Astrocyte (in vitro differentiated cells and primary cell): ENCODE results near the gene DYRK1A. TPM values are rescaled to one million over a fixed set of nuclear protein-coding genes. Genes with fewer than 3 reads are reported as not detected.

Experiments
- DNase-seq: peaks from one replicate; pipeline ENCODE4 v3.0.0-alpha.2; 2010; ENCODE audit warnings: low read depth
- FAIRE-seq: peaks from 2 replicates; lab custom pipeline; 2011; peaks lifted over from hg19 to GRCh38; lab: Jason Lieb, UNC
- H2AFZ ChIP-seq: 2 replicates; pipeline ENCODE4 v1.6.0; 2012; ENCODE audit warnings: low read depth, low read length, inconsistent platforms
- H3K27ac ChIP-seq: 2 replicates; pipeline ENCODE4 v1.5.1; 2011; ENCODE audit warnings: low read depth, low read length, inconsistent platforms
- H3K27me3 ChIP-seq: 2 replicates; pipeline ENCODE4 v1.6.0; 2011; ENCODE audit warnings: low read length, inconsistent platforms; ENCODE audit not compliant: insufficient read depth
- H3K36me3 ChIP-seq: 2 replicates; pipeline ENCODE4 v1.5.1; 2011; ENCODE audit warnings: low read length, inconsistent platforms; ENCODE audit not compliant: insufficient read depth
- H3K4me1 ChIP-seq: 2 replicates; pipeline ENCODE4 v1.5.1; 2011; ENCODE audit warnings: low read length, inconsistent platforms; ENCODE audit not compliant: insufficient read depth
- H3K4me2 ChIP-seq: 2 replicates; pipeline ENCODE4 v1.6.0; 2012; ENCODE audit warnings: low read length, inconsistent platforms
- H3K4me3 ChIP-seq: 2 replicates; pipeline ENCODE4 v1.5.1; 2011; ENCODE audit warnings: low read depth, mild to moderate bottlenecking, low read length, inconsistent platforms; ENCODE audit not compliant: insufficient read depth
- H3K79me2 ChIP-seq: 2 replicates; pipeline ENCODE4 v1.6.0; 2012; ENCODE audit warnings: mild to moderate bottlenecking, low read length, inconsistent platforms; ENCODE audit not compliant: insufficient read depth
- H3K9ac ChIP-seq: 2 replicates; pipeline ENCODE4 v1.6.0; 2012; ENCODE audit warnings: mild to moderate bottlenecking, low read length, inconsistent platforms
- H3K9me3 ChIP-seq: 2 replicates; pipeline ENCODE4 v1.5.1; 2012; ENCODE audit warnings: low read depth, mild to moderate bottlenecking, low read length, inconsistent platforms; ENCODE audit not compliant: insufficient read depth
- H4K20me1 ChIP-seq: 2 replicates; pipeline ENCODE4 v1.6.0; 2012; ENCODE audit warnings: low read length, inconsistent platforms; ENCODE audit not compliant: insufficient read depth
- H3K27ac Mint-ChIP-seq: one replicate; pipeline ENCODE4 v1.8.0; 2021; ENCODE audit warnings: mild to moderate bottlenecking, mixed read lengths; ENCODE audit not compliant: unreplicated experiment
- H3K27me3 Mint-ChIP-seq: one replicate; pipeline ENCODE4 v1.8.0; 2021; ENCODE audit warnings: low read depth, mixed read lengths; ENCODE audit not compliant: unreplicated experiment
- H3K36me3 Mint-ChIP-seq: one replicate; pipeline ENCODE4 v1.8.0; 2021; ENCODE audit warnings: low read depth, mixed read lengths; ENCODE audit not compliant: unreplicated experiment
- H3K4me1 Mint-ChIP-seq: one replicate; pipeline ENCODE4 v1.8.0; 2021; ENCODE audit warnings: low read depth, mixed read lengths; ENCODE audit not compliant: unreplicated experiment
- H3K4me3 Mint-ChIP-seq: one replicate; pipeline ENCODE4 v1.8.0; 2021; ENCODE audit warnings: mild to moderate bottlenecking, moderate library complexity, mixed read lengths; ENCODE audit not compliant: unreplicated experiment
- H3K9me3 Mint-ChIP-seq: one replicate; pipeline ENCODE4 v1.8.0; 2021; ENCODE audit warnings: mild to moderate bottlenecking, mixed read lengths; ENCODE audit not compliant: unreplicated experiment
- EZH2 ChIP-seq: IDR thresholded peaks from 2 replicates; pipeline ENCODE4 v1.6.1; 2012; ENCODE audit warnings: mild to moderate bottlenecking, low read length, inconsistent platforms; ENCODE audit not compliant: insufficient read depth
- total RNA-seq: library from RNA; stranded (reverse); gene quantifications from 2 replicates; pipeline ENCODE4 v1.2.1, GENCODE V29; 2021
- TF ChIP-seq, protein P1 (sequence below): IDR thresholded peaks from 2 replicates; pipeline ENCODE4 v1.5.1; 2011; ENCODE audit warnings: low read depth, mild to moderate bottlenecking, inconsistent platforms, low read length, moderate library complexity; ENCODE audit not compliant: insufficient read depth

DYRK1A gene
- total RNA-seq, 1 donor from 2014 or later = 44.6 TPM

DNA sequence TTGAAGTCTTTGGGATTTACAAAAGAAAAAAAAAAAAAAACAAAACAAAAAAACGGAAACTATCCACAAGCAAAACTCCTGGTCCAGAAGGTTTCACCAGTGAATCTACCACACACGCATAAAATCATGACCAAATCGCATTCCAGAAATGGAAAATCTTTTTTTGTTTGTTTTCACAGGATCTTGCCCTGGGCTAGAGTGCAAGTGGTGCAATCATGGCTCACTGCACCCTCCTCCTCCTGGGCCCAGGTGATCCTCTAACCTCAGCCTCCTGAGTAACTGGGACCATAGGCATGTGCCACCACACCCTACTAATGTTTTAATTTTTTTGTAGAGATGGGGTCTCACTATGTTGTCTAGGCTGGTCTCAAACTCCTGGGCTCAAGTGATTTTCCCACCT is 100.5 kb downstream of the DYRK1A start:
- TF ChIP-seq, protein P1, sequence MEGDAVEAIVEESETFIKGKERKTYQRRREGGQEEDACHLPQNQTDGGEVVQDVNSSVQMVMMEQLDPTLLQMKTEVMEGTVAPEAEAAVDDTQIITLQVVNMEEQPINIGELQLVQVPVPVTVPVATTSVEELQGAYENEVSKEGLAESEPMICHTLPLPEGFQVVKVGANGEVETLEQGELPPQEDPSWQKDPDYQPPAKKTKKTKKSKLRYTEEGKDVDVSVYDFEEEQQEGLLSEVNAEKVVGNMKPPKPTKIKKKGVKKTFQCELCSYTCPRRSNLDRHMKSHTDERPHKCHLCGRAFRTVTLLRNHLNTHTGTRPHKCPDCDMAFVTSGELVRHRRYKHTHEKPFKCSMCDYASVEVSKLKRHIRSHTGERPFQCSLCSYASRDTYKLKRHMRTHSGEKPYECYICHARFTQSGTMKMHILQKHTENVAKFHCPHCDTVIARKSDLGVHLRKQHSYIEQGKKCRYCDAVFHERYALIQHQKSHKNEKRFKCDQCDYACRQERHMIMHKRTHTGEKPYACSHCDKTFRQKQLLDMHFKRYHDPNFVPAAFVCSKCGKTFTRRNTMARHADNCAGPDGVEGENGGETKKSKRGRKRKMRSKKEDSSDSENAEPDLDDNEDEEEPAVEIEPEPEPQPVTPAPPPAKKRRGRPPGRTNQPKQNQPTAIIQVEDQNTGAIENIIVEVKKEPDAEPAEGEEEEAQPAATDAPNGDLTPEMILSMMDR = no peak
- TF ChIP-seq EZH2 = no peak
- peaks cover 9% of the 10 kb centered on the region for H3K4me1 ChIP-seq
- Mint-ChIP-seq H3K4me3 (no peak overlapping the region), H3K27me3 (no peaks in the 10 kb centered on the region), H3K4me1 (peaks cover 12% of the 10 kb centered on the region), H3K36me3 (peaks cover 13% of the 10 kb centered on the region), H3K27ac (no peak overlapping the region), H3K9me3 (peaks cover 1% of the 10 kb centered on the region)
- no peak overlapping the region for H3K27ac ChIP-seq
- H2AFZ ChIP-seq = no peak overlapping the region
- no peak for FAIRE-seq
- no peaks in the 10 kb centered on the region for H3K27me3 ChIP-seq
- no peak overlapping the region for H3K9ac ChIP-seq
- H3K4me3 ChIP-seq = no peak overlapping the region
- no peak overlapping the region for H3K4me2 ChIP-seq
- peaks cover 85% of the 10 kb centered on the region for H4K20me1 ChIP-seq
- peaks cover 100% of the 10 kb centered on the region for H3K79me2 ChIP-seq
- H3K9me3 ChIP-seq = no peaks in the 10 kb centered on the region
- DNase-seq = no peak
- H3K36me3 ChIP-seq = no peaks in the 10 kb centered on the region

DNA sequence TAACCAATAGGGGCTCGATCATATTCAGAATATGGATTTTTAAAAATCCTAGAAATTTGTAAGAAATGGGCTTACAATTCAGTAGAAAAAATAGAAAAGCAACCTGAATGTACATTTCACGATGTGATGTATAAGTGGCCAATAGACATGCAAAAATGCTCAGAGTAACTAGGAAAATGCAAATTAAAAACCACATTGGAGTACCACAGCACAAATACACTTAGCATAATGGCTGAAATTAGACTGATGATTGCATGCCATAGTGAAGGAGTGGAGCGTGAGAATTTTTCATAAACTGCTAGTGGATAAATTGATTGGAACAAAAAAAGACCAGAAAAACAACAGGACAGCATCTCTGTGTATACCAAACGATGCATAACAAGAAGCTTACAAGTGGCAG is 102.3 kb downstream of the DYRK1A start:
- H3K4me3 Mint-ChIP-seq = no peak overlapping the region
- peaks cover 2% of the 10 kb centered on the region for H3K4me1 Mint-ChIP-seq
- peaks cover 14% of the 10 kb centered on the region for H3K36me3 Mint-ChIP-seq
- DNase-seq (no peak), FAIRE-seq (no peak)
- TF ChIP-seq, protein P1 = no peak
- no peak for TF ChIP-seq EZH2
- no peak overlapping the region for H3K27ac Mint-ChIP-seq
- H4K20me1 ChIP-seq = peaks cover 83% of the 10 kb centered on the region
- peaks cover 3% of the 10 kb centered on the region for H3K36me3 ChIP-seq
- no peak overlapping the region for H2AFZ ChIP-seq
- no peak overlapping the region for H3K9ac ChIP-seq
- no peak overlapping the region for H3K4me3 ChIP-seq
- H3K27me3 Mint-ChIP-seq = no peaks in the 10 kb centered on the region
- H3K79me2 ChIP-seq = peaks cover 99% of the 10 kb centered on the region
- H3K4me1 ChIP-seq = no peaks in the 10 kb centered on the region
- no peaks in the 10 kb centered on the region for H3K27me3 ChIP-seq
- no peaks in the 10 kb centered on the region for H3K9me3 ChIP-seq
- H3K9me3 Mint-ChIP-seq = peaks cover 1% of the 10 kb centered on the region
- no peak overlapping the region for H3K4me2 ChIP-seq
- no peak overlapping the region for H3K27ac ChIP-seq

DNA sequence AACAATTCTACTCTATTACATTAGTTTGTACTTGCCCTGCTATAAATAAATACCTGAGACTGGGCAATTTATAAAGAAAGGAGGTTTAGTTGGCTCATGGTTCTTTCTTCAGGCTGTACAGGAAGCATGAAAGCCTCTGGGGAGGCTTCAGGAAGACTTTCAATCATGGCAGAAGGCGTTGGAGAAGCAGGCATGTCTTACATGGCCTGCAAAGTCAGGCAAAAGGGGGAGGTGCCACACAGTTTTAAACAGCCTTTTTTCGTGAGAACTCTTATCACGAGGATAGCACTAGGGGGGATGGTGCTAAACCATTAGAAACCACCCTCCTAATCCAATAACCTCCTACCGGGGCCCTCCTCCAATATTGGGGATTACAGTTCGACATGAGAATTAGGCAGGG is 102.9 kb downstream of the DYRK1A start:
- Histone ChIP-seq H3K4me1 (no peaks in the 10 kb centered on the region), H2AFZ (no peak overlapping the region), H3K9ac (no peak overlapping the region), H3K4me2 (no peak overlapping the region), H3K79me2 (peaks cover 99% of the 10 kb centered on the region), H3K9me3 (no peaks in the 10 kb centered on the region), H3K27me3 (no peaks in the 10 kb centered on the region), H4K20me1 (peaks cover 79% of the 10 kb centered on the region), H3K4me3 (no peak overlapping the region), H3K36me3 (peaks cover 3% of the 10 kb centered on the region), H3K27ac (no peak overlapping the region)
- no peak overlapping the region for H3K4me3 Mint-ChIP-seq
- no peak for FAIRE-seq
- H3K4me1 Mint-ChIP-seq = no peaks in the 10 kb centered on the region
- H3K36me3 Mint-ChIP-seq = peaks cover 14% of the 10 kb centered on the region
- H3K27ac Mint-ChIP-seq = no peak overlapping the region
- TF ChIP-seq EZH2 = no peak
- TF ChIP-seq, protein P1 = no peak
- no peak for DNase-seq
- peaks cover 1% of the 10 kb centered on the region for H3K9me3 Mint-ChIP-seq
- H3K27me3 Mint-ChIP-seq = no peaks in the 10 kb centered on the region
